GM18507 (cell line): ENCODE results near the gene NIBAN1.

ENCODE experiments used
- DNase-seq: peaks from one replicate; pipeline ENCODE4 v3.0.0; 2011; ENCODE audit warnings: low read depth; ENCODE audit not compliant: insufficient read length; ENCODE audit errors: extremely low spot score
- FAIRE-seq: peaks from 2 replicates; lab custom pipeline; 2011; peaks lifted over from hg19 to GRCh38; lab: Jason Lieb, UNC

NIBAN1 gene

GRCh38 chr1:184928394-184928793 lies 45.9 kb downstream of the NIBAN1 start:
- FAIRE-seq (no peak), DNase-seq (no peak)
